T-cell (primary cell): ENCODE data around the gene GTPBP3. TPM values are rescaled to one million over a fixed set of nuclear protein-coding genes. Genes with fewer than 3 reads are reported as not detected.

Source experiments
- ATAC-seq, 4 experiments: fragments of 200-7000 bp in 3 of 4; fragments of 150-1000 bp in 1 of 4; cut with Tn5 transposase; replicated peaks in 1 of 4; 1 replicate in 3 of 4; 2 replicates in 1 of 4; pipeline ENCODE4 v1.10.0; 2021; ENCODE audit warnings: moderate library complexity in 3 of 4, mild to moderate bottlenecking in 2 of 4, moderate number of reproducible peaks in 1 of 4
- CTCF ChIA-PET, 2 donors: fragments of 300-600 bp; sonication (Branson Sonifier 250); formaldehyde crosslinking; loops; one replicate each; lab custom pipeline; 2022; ENCODE audit warnings: antibody characterized with exemption in 2 of 2; lab: Charles Lee
- POLR2A ChIA-PET, 2 donors: fragments of 300-600 bp; sonication (Branson Sonifier 250); formaldehyde crosslinking; loops; one replicate each; lab custom pipeline; 2022; ENCODE audit warnings: antibody characterized with exemption in 2 of 2; lab: Charles Lee
- DNase-seq, 35 experiments: peaks; one replicate each; pipeline versions ENCODE4 v3.0.0 to v3.0.0-alpha.2; 2013 to 2023
- H3K27ac ChIP-seq: one replicate; pipeline ENCODE4 v1.5.1; 2013; ENCODE audit warnings: low read length
- H3K27me3 ChIP-seq, 2 experiments: replicated peaks in 1 of 2; 1 replicate in 1 of 2; 2 replicates in 1 of 2; pipeline versions ENCODE4 v1.6.1 to v1.7.0; 2013; ENCODE audit warnings: low read length in 1 of 2, mixed read lengths in 1 of 2; ENCODE audit not compliant: control insufficient read depth in 2 of 2, insufficient read depth in 2 of 2; ENCODE audit errors: extremely low read depth in 1 of 2
- H3K36me3 ChIP-seq, 2 donors: 1 replicate in 1 of 2; 2 replicates in 1 of 2; pipeline versions ENCODE4 v1.6.1 to v1.7.0; 2013; ENCODE audit warnings: low read length in 1 of 2; ENCODE audit not compliant: control insufficient read depth in 2 of 2, insufficient read depth in 1 of 2; ENCODE audit errors: extremely low read depth in 1 of 2
- H3K4me1 ChIP-seq, 2 experiments: 1 replicate in 1 of 2; 2 replicates in 1 of 2; pipeline versions ENCODE4 v1.6.1 to v1.7.0; 2013; ENCODE audit warnings: low read length in 2 of 2, mixed read lengths in 1 of 2; ENCODE audit not compliant: insufficient read depth in 2 of 2, control insufficient read depth in 1 of 2; ENCODE audit errors: extremely low read depth in 1 of 2
- H3K4me3 ChIP-seq, 2 donors: 1 replicate in 1 of 2; 2 replicates in 1 of 2; pipeline versions ENCODE4 v1.5.1 to v1.7.0; 2013; ENCODE audit warnings: mild to moderate bottlenecking in 2 of 2, low read length in 1 of 2, moderate library complexity in 1 of 2; ENCODE audit not compliant: control insufficient read depth in 1 of 2; ENCODE audit errors: extremely low read depth in 1 of 2
- H3K9me3 ChIP-seq: 2 replicates; pipeline ENCODE4 v1.7.0; 2013
- H3K27ac Mint-ChIP-seq, 2 donors: one replicate each; pipeline ENCODE4 v1.8.0; 2020 to 2021; ENCODE audit warnings: mild to moderate bottlenecking in 2 of 2, mixed read lengths in 2 of 2
- H3K27me3 Mint-ChIP-seq, 2 donors: one replicate each; pipeline ENCODE4 v1.8.0; 2021 to 2022; ENCODE audit warnings: mixed read lengths in 2 of 2
- H3K36me3 Mint-ChIP-seq: one replicate; pipeline ENCODE4 v1.8.0; 2021; ENCODE audit warnings: mixed read lengths
- H3K4me1 Mint-ChIP-seq, 3 donors: one replicate each; pipeline ENCODE4 v1.8.0; 2020 to 2022; ENCODE audit warnings: mixed read lengths in 3 of 3, mild to moderate bottlenecking in 1 of 3
- H3K4me3 Mint-ChIP-seq, 3 donors: one replicate each; pipeline ENCODE4 v1.8.0; 2020 to 2022; ENCODE audit warnings: mild to moderate bottlenecking in 3 of 3, mixed read lengths in 3 of 3, moderate library complexity in 3 of 3
- H3K9me3 Mint-ChIP-seq, 3 donors: one replicate each; pipeline ENCODE4 v1.8.0; 2020 to 2022; ENCODE audit warnings: mixed read lengths in 3 of 3
- WGBS: methylation state at CpG from one replicate; pipeline ENCODE4 v1.1.5; 2013; ENCODE audit warnings: missing lambda C conversion rate; ENCODE audit not compliant: insufficient coverage; 5-methylcytosine and 5-hydroxymethylcytosine counted together
- total RNA-seq, 35 experiments: library from RNA in 6 of 35; stranded (reverse) in 6 of 35; fragments of 120-200 nt in 1 of 35; gene quantifications; one replicate each; pipeline versions ENCODE4 v1.2.1 to v1.2.4 and lab custom pipeline; 2013 to 2026

GTPBP3 gene
- total RNA-seq, 5 donors from 2014 or later (not counting 1 experiment from before 2014, with no cell fraction given), result 31.9 to 72.5 (median 65.7) TPM

GRCh38 chr19:17347361-17347760 lies 10.0 kb downstream of the GTPBP3 start:
- Mint-ChIP-seq H3K27me3 (peaks cover 20% of the 10 kb centered on the region in 2 donors), H3K9me3 (no peaks in the 10 kb centered on the region), H3K27ac (no peak overlapping the region), H3K4me3 (no peak overlapping the region), H3K36me3 (no peaks in the 10 kb centered on the region), H3K4me1 (peaks cover 9 to 15% (median 10%) of the 10 kb centered on the region in 3 donors)
- Histone ChIP-seq H3K4me1 (peaks cover 0 to 12% of the 10 kb centered on the region in 2 experiments), H3K9me3 (no peaks in the 10 kb centered on the region), H3K27me3 (peaks cover 2 to 49% of the 10 kb centered on the region in 2 experiments), H3K4me3 (no peak overlapping the region), H3K36me3 (peaks cover 0 to 4% of the 10 kb centered on the region in 2 donors), H3K27ac (no peak overlapping the region)
- 57% methylated on average over 2 of the region's 6 CpGs for WGBS
- POLR2A ChIA-PET, result no interaction called here
- DNase-seq (no peak), ATAC-seq (no peak)
- CTCF ChIA-PET, result interaction anchor here (0.9 to 1.6 kb wide), 4 partner anchors 37 to 42 kb away, joined by 3 to 4 read pairs (median 4); partner anchors contain the start of gene DDA1 (in 1 of the 2)

DNA sequence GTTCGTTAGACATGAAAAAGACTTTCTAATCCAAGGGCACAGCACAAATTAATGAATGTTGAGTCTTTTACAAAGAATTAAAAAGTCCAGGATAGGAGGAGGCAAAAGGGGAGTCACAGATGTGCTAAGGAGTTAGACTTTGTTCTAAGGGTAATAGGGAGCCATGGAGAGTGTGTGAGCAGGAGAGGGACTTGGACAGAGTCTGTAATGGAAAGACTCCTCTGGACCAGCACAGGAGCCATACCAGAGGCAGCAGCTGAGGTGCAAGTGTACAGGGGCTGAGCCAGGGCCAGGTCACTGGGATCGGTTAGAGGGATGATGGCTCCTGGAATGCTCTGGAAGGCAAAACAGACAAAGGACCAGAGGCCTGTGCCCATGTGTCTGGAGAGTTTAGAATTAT lies 10.5 kb downstream of the GTPBP3 start:
- H3K27me3 Mint-ChIP-seq, result peaks cover 20 to 22% of the 10 kb centered on the region in 2 donors

DNA sequence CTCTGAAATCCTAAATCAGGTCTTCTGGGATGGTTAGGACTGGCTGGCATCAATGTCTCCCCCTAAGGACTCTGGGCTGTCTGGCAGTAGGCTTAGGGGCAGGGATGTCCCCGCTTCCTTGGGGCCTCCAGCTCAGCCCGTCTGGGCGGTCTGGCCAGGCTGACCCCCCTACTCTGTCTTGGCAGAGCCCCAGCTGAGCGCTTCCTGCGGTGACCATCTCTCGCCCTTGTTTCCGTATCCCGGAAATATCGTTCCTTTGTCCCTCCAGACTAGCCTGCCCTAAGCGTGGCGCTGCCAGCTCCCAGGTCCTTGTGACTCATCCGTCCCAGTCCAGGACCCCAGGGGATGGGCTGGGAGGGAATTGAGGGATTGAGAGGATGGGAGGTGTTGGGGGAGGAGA lies 11.3 kb downstream of the GTPBP3 start:
- Mint-ChIP-seq H3K9me3 (no peaks in the 10 kb centered on the region), H3K27me3 (peaks cover 26 to 27% of the 10 kb centered on the region in 2 donors), H3K36me3 (no peaks in the 10 kb centered on the region), H3K4me1 (peaks cover 9 to 15% (median 10%) of the 10 kb centered on the region in 3 donors), H3K4me3 (no peak overlapping the region), H3K27ac (no peak overlapping the region)
- no peak for ATAC-seq
- DNase-seq, result no peak
- Histone ChIP-seq H3K4me1 (peaks cover 0 to 12% of the 10 kb centered on the region in 2 experiments), H3K9me3 (no peaks in the 10 kb centered on the region), H3K4me3 (no peak overlapping the region), H3K36me3 (peaks cover 0 to 4% of the 10 kb centered on the region in 2 donors), H3K27ac (no peak overlapping the region), H3K27me3 (peaks cover 2 to 61% of the 10 kb centered on the region in 2 experiments)
- WGBS, result 21% methylated on average over 8 of the region's 12 CpGs
- ChIA-PET CTCF (no interaction called here), POLR2A (no interaction called here)

More for the DNA sequence above, 10.5 kb downstream of the GTPBP3 start:
- CTCF ChIA-PET, result interaction anchor here (0.9 to 1.6 kb wide), 3 partner anchors 39 to 41 kb away, joined by 3 to 4 read pairs (median 3); partner anchors contain the start of gene DDA1 (in 1 of the 2)
- H3K9me3 ChIP-seq, result no peaks in the 10 kb centered on the region
- DNase-seq (no peak), ATAC-seq (no peak)
- Mint-ChIP-seq H3K4me3 (no peak overlapping the region), H3K36me3 (no peaks in the 10 kb centered on the region), H3K9me3 (no peaks in the 10 kb centered on the region), H3K27ac (no peak overlapping the region), H3K4me1 (peaks cover 9 to 15% (median 10%) of the 10 kb centered on the region in 3 donors)
- no CpG with 5 or more reads among the region's 2 CpGs for WGBS
- H3K36me3 ChIP-seq, result peaks cover 0 to 4% of the 10 kb centered on the region in 2 donors
- peaks cover 2 to 54% of the 10 kb centered on the region in 2 experiments for H3K27me3 ChIP-seq
- H3K4me3 ChIP-seq, result no peak overlapping the region
- H3K27ac ChIP-seq, result no peak overlapping the region
- peaks cover 0 to 12% of the 10 kb centered on the region in 2 experiments for H3K4me1 ChIP-seq
- POLR2A ChIA-PET, result no interaction called here

GRCh38 chr19:17351815-17352435 lies 14.6 kb downstream of the GTPBP3 start:
- no peak overlapping the region for H3K27ac ChIP-seq
- ATAC-seq (no peak), DNase-seq (no peak)
- Mint-ChIP-seq H3K4me3 (no peak overlapping the region), H3K27me3 (peaks cover 26 to 27% of the 10 kb centered on the region in 2 donors), H3K36me3 (no peaks in the 10 kb centered on the region), H3K4me1 (peaks cover 4 to 6% (median 5%) of the 10 kb centered on the region in 3 donors), H3K27ac (no peak overlapping the region), H3K9me3 (no peaks in the 10 kb centered on the region)
- WGBS, result 92% methylated on average over 37 of the region's 45 CpGs
- ChIA-PET POLR2A (no interaction called here), CTCF (no interaction called here)
- no peaks in the 10 kb centered on the region for H3K9me3 ChIP-seq
- H3K36me3 ChIP-seq, result no peaks in the 10 kb centered on the region
- H3K4me1 ChIP-seq, result peaks cover 0 to 6% of the 10 kb centered on the region in 2 experiments
- H3K27me3 ChIP-seq, result peaks cover 2 to 58% of the 10 kb centered on the region in 2 experiments
- H3K4me3 ChIP-seq, result no peak overlapping the region

GRCh38 chr19:17352608-17353280 lies 15.4 kb downstream of the GTPBP3 start:
- WGBS, result 61% methylated on average over 8 of the region's 14 CpGs
- peaks cover 2 to 52% of the 10 kb centered on the region in 2 experiments for H3K27me3 ChIP-seq
- Mint-ChIP-seq H3K9me3 (no peaks in the 10 kb centered on the region), H3K4me1 (peaks cover 4 to 6% (median 5%) of the 10 kb centered on the region in 3 donors), H3K27me3 (peaks cover 22 to 24% of the 10 kb centered on the region in 2 donors), H3K27ac (no peak overlapping the region), H3K36me3 (no peaks in the 10 kb centered on the region), H3K4me3 (no peak overlapping the region)
- no peak overlapping the region for H3K27ac ChIP-seq
- no peaks in the 10 kb centered on the region for H3K9me3 ChIP-seq
- H3K4me3 ChIP-seq, result no peak overlapping the region
- no peak for ATAC-seq
- peaks cover 0 to 6% of the 10 kb centered on the region in 2 experiments for H3K4me1 ChIP-seq
- no peaks in the 10 kb centered on the region for H3K36me3 ChIP-seq
- ChIA-PET POLR2A (no interaction called here), CTCF (no interaction called here)
- DNase-seq, result no peak

DNA sequence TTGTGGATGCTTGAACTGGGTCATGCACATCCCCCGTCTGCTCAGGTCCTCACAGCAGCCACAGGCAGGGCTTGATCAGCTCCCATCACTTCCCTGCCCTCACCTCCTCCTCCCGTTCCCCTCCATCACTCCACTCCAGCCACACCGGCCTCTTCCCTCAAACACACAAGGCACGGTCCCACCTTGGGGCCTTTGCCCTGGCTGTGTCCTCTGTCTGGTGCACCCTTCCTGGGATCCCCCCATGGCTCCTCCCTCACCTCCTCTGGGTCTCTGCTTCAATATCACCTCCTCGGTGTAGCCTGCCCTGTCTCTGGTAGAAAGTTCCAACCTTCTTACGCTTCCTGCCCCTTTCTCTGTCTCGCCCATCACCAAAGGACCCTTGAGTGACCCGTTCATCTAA lies 16.0 kb downstream of the GTPBP3 start:
- POLR2A ChIA-PET, result no interaction called here
- no peak overlapping the region for H3K4me3 Mint-ChIP-seq
- H3K27ac Mint-ChIP-seq, result no peak overlapping the region
- CTCF ChIA-PET, result no interaction called here
- H3K36me3 Mint-ChIP-seq, result no peaks in the 10 kb centered on the region
- peaks cover 4 to 6% (median 5%) of the 10 kb centered on the region in 3 donors for H3K4me1 Mint-ChIP-seq
- Histone ChIP-seq H3K4me3 (no peak overlapping the region), H3K36me3 (no peaks in the 10 kb centered on the region), H3K27ac (no peak overlapping the region), H3K27me3 (peaks cover 2 to 46% of the 10 kb centered on the region in 2 experiments), H3K9me3 (no peaks in the 10 kb centered on the region), H3K4me1 (peaks cover 0 to 6% of the 10 kb centered on the region in 2 experiments)
- DNase-seq (no peak), ATAC-seq (no peak)
- peaks cover 19 to 21% of the 10 kb centered on the region in 2 donors for H3K27me3 Mint-ChIP-seq
- no peaks in the 10 kb centered on the region for H3K9me3 Mint-ChIP-seq
- 81% methylated on average over 8 of the region's 8 CpGs for WGBS
